Measurements from ENCODE around the gene TESMIN.

TESMIN gene

DNA sequence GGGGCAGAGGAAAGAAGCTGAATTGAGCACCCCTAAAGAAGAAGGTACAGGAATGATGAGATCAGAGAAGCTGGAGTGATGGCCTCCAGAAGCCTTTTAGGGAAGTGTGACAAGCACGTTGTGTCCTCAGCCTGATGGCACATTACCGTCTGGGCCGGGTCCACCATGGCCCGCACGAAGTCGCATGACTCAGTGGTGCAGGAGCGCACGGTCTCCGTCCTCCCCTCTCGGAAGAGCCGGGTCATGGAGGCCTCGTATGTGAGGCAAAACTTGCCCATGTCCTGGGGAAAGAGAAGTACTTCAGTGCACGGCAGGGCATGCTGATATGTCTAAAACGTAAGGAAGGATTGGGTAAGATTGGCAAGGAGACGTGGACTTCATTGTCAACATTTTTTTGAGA is 11.2 kb upstream of the TESMIN start:
- DNase-seq (ENCODE audit: low spot score), result no peak

GRCh38 chr11:68761801-68762200 is 10.5 kb upstream of the TESMIN start:
- no peak for DNase-seq (ENCODE audit: low spot score)

DNA sequence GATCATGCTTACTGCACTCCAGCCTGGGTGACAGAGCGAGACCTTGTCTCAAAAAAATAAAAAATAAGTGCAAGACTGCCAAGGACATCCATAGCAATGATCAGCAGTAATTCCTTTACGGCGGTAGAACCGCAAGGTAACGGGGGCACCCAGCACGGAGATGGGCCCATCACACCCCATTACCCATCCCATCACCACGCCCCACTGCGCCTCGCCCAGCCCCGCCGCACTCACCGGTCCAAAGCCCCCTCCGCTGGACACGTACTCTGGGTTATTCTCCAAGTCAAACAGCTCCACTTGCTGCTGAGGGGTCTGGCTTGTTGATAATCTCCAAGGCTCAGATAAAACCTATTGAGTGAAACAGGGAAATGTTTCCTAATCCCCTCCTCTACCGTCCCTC is 8.7 kb upstream of the TESMIN start:
- DNase-seq (ENCODE audit: low spot score), result no peak

DNA sequence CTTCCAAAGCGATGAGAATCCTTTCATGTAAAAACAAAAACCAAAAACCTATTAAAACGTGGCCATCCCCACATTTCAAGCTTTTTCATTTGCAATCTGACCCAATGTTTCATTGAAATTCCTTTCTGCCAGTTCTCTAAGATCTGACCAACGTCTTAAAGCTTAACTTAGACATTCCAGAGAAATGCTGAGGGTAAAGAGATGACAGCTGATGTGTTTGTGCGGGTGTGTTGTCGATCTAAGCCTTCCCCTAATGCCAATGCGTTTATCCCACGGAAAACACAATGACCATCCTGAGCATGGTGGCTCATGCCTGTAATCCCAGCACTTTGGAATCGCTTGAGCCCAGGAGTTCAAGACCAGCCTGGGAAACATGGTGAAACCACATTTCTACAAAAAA is 6.4 kb upstream of the TESMIN start:
- no peak for DNase-seq (ENCODE audit: low spot score)

DNA sequence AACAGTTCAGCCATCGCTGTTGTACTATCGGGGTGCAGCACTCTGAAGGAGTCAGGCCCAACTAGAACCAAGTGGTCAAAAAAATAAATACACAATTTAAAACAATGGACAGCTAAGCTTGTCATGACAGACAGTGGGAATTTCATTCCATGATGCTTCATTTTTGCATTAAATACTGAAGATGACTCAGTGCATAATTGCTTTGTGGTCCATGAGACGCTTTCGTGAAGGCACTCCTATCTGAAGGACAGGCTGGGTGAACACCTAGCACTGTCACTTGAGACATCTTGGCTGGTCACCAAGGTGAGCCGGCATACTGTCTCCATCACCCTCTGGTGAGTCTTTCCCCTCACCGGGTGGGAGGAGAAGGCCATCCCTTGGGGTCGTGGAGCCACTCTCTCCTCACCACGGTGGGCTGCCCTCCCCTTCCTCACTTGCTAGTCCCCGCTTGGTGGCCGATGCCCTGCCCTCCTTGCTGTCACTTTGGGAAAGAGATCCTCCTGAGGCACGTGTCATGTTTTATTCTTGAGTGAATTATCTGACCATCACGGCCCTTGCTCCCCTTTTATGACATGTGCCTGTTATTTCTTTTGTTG is 4.9 kb upstream of the TESMIN start:
- DNase-seq (ENCODE audit: low spot score), result no peak

GRCh38 chr11:68753300-68753699 is 2.0 kb upstream of the TESMIN start:
- no peak for DNase-seq (ENCODE audit: low spot score)

DNA sequence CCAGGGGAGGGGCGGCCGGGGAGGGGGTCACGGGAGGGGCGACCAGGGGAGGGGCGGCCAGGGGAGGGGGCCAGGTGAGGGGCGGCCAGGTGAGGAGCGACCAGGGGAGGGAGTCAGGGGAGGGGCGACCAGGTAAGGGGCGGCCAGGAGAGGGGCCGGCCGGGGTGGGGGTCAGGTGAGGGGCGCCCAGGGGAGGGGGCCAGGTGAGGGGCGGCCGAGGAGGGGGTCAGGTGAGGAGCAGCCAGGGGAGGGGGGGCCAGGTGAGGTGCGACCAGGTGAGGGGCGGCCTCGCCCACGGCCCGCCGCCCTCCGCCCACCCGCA is 355 bp downstream of the TESMIN start:
- DNase-seq (ENCODE audit: low spot score), result no peak

- DNase-seq (ENCODE audit: low spot score), result no peak
Measured at GRCh38 chr11:68750195-68751003, 921 bp downstream of the TESMIN start.

- DNase-seq (ENCODE audit: low spot score), result no peak
Measured at GRCh38 chr11:68749229-68750123, 1.8 kb downstream of the TESMIN start.

- no peak for DNase-seq (ENCODE audit: low spot score)
Measured at GRCh38 chr11:68748061-68748460, 3.3 kb downstream of the TESMIN start.

- no peak for DNase-seq (ENCODE audit: low spot score)
Measured at GRCh38 chr11:68743539-68743938, 7.8 kb downstream of the TESMIN start.

DNA sequence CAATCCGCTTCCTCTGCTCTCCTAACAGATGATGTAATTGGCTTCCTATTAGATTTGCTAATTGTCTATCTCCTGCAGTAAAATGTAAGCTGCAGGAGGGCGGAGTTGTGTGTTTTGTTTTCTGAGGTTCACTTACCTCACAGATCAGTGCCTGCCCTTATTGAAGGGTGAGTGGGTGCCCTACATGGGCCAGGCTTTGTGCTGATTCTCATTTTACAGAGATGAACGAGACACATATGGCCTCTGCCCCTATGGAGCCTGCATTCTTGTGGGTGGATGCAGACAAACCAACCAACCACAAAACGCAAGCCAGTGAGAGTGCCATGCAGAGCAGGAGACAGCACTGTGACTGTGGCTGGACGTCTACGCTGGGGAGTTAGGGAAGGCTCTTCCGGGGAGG is 9.9 kb downstream of the TESMIN start:
- no peak for DNase-seq (ENCODE audit: low spot score)

- no peak for DNase-seq (ENCODE audit: low spot score)
Measured at GRCh38 chr11:68735646-68736045, 15.7 kb downstream of the TESMIN start.

DNA sequence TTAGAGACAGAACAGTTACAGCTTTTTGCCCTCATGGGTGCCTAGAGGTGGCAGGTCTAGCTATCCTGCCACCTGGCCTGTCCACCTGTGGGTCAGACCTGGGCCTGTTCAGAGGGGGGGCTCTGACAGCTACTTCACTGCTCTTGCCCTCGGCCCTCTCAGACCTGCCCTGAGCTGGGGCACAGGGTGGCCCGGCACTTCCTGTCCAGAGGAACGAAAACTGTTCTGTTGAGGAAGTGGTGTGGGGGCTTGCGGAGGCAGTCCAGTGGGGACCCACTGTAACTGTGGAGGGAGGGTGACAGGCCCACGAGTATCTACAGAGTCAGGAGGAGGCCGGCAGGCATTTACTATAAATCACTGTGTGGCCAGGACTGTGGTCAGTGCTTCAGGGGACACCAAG is 16.2 kb downstream of the TESMIN start:
- no peak for DNase-seq (ENCODE audit: low spot score)

- DNase-seq (ENCODE audit: low spot score), result no peak
Measured at GRCh38 chr11:68734111-68734510, 17.2 kb downstream of the TESMIN start.

- no peak for DNase-seq (ENCODE audit: low spot score)
Measured at GRCh38 chr11:68727783-68728182, 23.5 kb downstream of the TESMIN start.

DNA sequence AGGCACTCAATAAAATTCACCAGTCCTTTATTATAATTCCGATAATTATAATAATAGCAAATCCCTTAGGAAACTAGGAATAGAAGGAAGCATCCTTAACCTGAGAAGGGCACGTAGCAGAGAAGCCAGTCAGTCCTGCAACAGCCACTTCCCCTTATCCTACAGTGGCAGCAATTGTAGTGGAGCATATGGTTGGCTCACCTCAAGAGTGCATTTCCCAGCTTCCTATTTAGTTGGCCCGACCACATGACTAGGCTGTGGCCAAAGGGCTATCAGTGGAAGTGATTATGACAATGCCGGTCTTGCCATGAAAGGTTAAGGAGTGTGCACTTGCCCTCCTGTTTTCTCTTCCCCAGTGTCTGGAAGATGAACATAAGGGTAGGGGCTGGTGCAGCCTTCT is 27.0 kb downstream of the TESMIN start:
- DNase-seq (ENCODE audit: low spot score), result no peak

DNA sequence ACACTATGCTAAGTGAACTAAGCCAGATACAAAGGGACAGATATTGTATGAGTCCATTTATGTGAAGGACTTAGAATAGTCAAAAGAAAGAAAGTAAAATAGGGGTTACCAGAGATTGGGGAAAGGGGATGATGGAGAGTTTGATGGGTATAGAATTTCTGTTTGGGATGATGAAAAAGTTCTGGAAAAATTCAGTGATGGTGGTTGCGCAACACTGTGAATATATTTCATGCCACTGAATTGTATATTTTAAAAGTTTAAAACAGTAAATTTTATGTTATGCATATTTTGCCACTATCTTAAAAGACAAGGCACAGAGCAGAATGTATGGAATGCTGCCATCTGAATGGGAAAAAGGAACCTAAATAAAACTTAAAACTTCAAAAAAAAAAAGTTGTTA is 29.2 kb downstream of the TESMIN start:
- no peak for DNase-seq (ENCODE audit: low spot score)

DNA sequence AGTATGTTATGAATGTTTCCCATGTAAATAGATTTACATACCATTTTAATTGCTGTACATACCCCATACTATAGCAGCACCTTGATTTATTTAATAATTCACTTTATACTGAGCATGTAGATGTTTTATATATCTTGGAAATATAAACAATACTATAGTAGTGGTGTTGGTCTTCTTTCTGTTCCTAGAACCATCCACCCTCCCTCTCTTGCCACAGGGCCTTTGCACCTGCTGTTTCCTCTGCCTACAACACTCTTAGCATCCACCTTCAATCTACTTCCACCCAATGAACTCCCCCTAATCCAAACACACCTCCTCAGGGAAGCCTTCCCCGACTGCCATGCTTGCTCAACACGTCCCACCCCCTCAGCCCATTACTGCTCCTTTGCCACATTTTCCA is 30.2 kb downstream of the TESMIN start:
- no peak for DNase-seq (ENCODE audit: low spot score)

DNA sequence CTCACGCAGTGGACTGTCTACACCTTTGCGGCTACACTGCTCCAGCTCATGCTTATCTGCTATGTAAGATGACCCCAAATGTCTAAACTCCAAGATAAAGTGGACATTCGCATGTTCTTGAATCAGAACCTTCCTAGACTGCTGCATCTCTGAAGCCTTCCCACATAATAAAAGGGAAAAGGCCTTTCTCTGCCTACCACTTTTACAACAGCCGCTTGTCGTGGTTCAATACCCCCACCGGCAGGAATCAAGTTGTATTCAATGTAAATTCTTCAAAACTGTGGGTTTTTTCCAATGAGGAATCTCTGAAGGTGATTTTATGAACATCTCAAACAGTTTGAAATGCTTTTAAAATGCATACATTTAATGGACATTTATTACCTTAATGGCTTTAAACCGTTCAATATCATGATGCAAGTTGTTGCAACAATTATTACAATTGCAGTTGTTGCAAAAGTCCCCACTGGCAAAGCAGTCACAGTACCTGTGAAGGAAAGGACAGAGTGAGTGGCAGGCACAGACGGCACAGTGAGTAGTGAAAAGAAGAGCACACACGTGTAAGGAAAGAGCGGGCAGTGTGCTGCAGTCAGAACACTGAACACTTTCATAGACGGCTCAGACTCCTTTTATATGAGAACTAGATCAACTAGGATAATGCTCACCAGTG is 35.7 kb downstream of the TESMIN start:
- DNase-seq (ENCODE audit: low spot score), result no peak

DNA sequence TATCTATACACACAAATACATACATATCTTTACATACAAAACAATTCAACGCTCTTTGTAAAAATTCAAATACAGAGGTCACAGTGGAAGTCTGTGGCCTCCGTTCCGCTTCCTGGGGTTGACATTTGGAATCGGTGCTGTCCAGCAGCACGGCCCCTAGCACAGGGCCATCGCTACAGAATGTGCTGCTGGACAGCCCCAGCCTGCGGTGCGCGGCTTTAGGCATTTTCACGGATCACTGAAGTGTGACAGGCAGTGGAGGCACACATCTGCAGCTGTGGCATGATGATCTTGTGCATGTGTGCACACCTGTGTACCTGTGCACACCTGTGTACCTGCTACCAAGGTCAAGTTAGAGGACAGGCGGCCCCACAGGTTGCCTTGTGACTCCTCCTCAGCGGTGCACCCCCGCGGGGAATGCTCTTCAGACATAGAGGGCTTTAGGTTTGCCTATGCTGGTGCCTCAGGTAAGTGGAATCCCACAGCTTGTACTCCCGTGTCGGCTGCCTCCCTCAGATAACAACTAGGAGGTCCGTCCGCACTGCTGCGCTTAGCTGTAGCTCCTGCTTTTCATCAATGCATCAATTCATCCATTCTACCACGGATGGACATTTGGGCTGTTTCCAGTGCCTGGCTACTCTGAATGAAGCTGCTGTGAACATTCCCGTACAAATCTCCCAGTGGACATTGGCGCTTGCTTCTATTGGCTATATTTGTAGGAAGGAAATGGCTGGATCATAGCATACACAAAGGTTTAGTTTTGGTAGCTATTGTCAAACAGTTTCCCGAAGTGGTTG is 37.1 kb downstream of the TESMIN start:
- no peak for DNase-seq (ENCODE audit: low spot score)

GRCh38 chr11:68711114-68711513 is 40.2 kb downstream of the TESMIN start:
- no peak for DNase-seq (ENCODE audit: low spot score)

Measured in HuH-7 (cell line).